ENCODE measurements around the gene TEX13B.

- TF ChIP-seq CTCF (IDR thresholded peaks at IDR 0.05) = no peak
- TF ChIP-seq POLR2A (IDR thresholded peaks at IDR 0.05) = no peak
Measured at GRCh38 chrX:107979534-107979933, 2.6 kb downstream of the TEX13B start.

Data from right lobe of liver (tissue), 4 donors.